Tibial nerve (tissue), 3 donors: Measurements from ENCODE around the gene MMP10.

Experiments used
- CTCF ChIP-seq, 5 experiments: fragments of 200-600 bp in 3 of 5; fragments of 450-650 bp in 2 of 5; sonication (generic) in 3 of 5; IDR thresholded peaks; one replicate each; pipeline ENCODE4 v1.5.1; 2016 to 2019; ENCODE audit warnings: antibody characterized with exemption in 5 of 5, mild to moderate bottlenecking in 3 of 5, moderate library complexity in 2 of 5
- POLR2A ChIP-seq, 2 donors: fragments of 450-650 bp; IDR thresholded peaks; one replicate each; pipeline ENCODE4 v1.6.1; 2017; ENCODE audit warnings: antibody characterized with exemption in 2 of 2, mild to moderate bottlenecking in 2 of 2, moderate library complexity in 2 of 2

- TF ChIP-seq CTCF (IDR thresholded peaks at IDR 0.05): no peak
- no peak for TF ChIP-seq POLR2A (IDR thresholded peaks at IDR 0.05)
These were observed 17.0 kb downstream of the MMP10 start for GRCh38 chr11:102763440-102763839.
